Measurements from ENCODE around the gene PRKAG3.

PRKAG3 gene

DNA sequence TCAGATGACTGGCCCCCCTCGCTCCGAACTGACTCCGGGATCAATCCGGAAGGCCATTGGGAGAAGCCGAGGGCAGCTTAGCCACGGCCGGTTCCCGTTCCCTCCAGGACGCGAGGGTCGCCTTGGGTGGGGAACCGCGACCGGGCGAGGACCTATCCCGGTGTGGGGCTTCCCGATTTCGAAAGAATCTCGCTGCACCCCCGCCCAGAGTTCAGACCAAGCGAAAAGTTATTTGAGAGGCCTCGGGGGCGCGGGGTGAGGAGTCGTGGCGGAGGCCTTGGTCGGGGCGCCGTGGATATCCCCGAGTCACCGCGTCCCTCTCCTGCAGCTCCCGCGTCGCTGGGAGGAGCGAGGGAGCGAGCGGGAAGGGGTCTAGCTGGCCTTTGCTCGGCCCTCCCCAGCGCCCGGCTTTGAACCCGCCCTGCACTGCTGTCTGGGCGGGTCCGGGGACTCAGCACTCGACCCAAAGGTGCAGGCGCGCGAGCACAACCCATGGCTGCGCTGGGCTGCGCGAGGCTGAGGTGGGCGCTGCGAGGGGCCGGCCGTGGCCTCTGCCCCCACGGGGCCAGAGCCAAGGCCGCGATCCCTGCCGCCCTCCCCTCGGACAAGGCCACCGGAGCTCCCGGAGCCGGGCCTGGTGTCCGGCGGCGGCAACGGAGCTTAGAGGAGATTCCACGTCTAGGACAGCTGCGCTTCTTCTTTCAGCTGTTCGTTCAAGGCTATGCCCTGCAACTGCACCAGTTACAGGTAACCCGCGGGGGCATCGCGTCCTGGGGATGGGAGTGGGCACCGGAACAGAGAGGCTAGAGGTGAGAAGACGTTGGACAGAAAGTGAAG, 49.7 kb downstream of the PRKAG3 start, which contains the start of gene CYP27A1:
TSS of gene CYP27A1 (plus strand) at position 457 of the 837 bp plus-strand sequence. CDS start at position 493, 36 bp downstream.
- Histone ChIP-seq H3K79me2 (ENCODE audit: control insufficient read depth, insufficient read depth, low read length) (no peaks in the 10 kb centered on the region), H3K4ac (ENCODE audit: low read depth, low read length) (peak within 1 kb of the TSS; percentile 56), H3K36me3 (ENCODE audit: control insufficient read depth, insufficient read depth, low read length) (no peaks in the 10 kb centered on the region), H4K5ac (ENCODE audit: low read length) (no peak within 1 kb of the TSS), H3K4me3 (ENCODE audit: low read length) (peak within 1 kb of the TSS; percentile 86), H3K27ac (ENCODE audit: low read depth, low read length) (no peak within 1 kb of the TSS), H2BK5ac (ENCODE audit: low read length) (peak within 1 kb of the TSS; percentile 15), H3K27me3 (ENCODE audit: insufficient read depth, low read length, poor library complexity) (no peaks in the 10 kb centered on the region), H3K79me1 (ENCODE audit: low read length) (no peaks in the 10 kb centered on the region), H3K56ac (ENCODE audit: low read length) (peak within 1 kb of the TSS; percentile 97), H3K18ac (ENCODE audit: low read length) (peak within 1 kb of the TSS; percentile 98), H3K4me2 (ENCODE audit: low read length) (peak within 1 kb of the TSS; percentile 98), H4K8ac (ENCODE audit: low read depth, low read length) (peak within 1 kb of the TSS; percentile 97), H3K4me1 (ENCODE audit: control insufficient read depth, low read depth, low read length) (peaks cover 6% of the 10 kb centered on the region), H3K23ac (ENCODE audit: low read length) (peak within 1 kb of the TSS; percentile 74), H2AK5ac (ENCODE audit: low read length) (peak within 1 kb of the TSS; percentile 28), H2BK15ac (replicated peaks; ENCODE audit: low read depth) (no peak within 1 kb of the TSS), H2BK120ac (ENCODE audit: low read depth, low read length) (no peak within 1 kb of the TSS), H3K9ac (ENCODE audit: low read length) (peak within 1 kb of the TSS; percentile 89)
- no CpG with 5 or more reads among the region's 76 CpGs for WGBS (ENCODE audit: extremely low coverage, insufficient coverage, low lambda C conversion rate)
- DNase-seq, result peak; percentile 55

- Histone ChIP-seq H2AK5ac (ENCODE audit: low read length) (no peak overlapping the region), H3K18ac (ENCODE audit: low read length) (peak overlapping the region; percentile 98), H4K8ac (ENCODE audit: low read depth, low read length) (no peak overlapping the region), H3K4me1 (ENCODE audit: control insufficient read depth, low read depth, low read length) (peaks cover 6% of the 10 kb centered on the region), H2BK15ac (replicated peaks; ENCODE audit: low read depth) (no peak overlapping the region), H3K4ac (ENCODE audit: low read depth, low read length) (no peak overlapping the region), H3K9ac (ENCODE audit: low read length) (peak overlapping the region; percentile 89), H2BK120ac (ENCODE audit: low read depth, low read length) (no peak overlapping the region), H3K56ac (ENCODE audit: low read length) (peak overlapping the region; percentile 97), H3K27ac (ENCODE audit: low read depth, low read length) (no peak overlapping the region), H3K4me2 (ENCODE audit: low read length) (peak overlapping the region; percentile 98), H3K4me3 (ENCODE audit: low read length) (no peak overlapping the region), H4K5ac (ENCODE audit: low read length) (no peak overlapping the region), H3K23ac (ENCODE audit: low read length) (no peak overlapping the region), H3K36me3 (ENCODE audit: control insufficient read depth, insufficient read depth, low read length) (no peaks in the 10 kb centered on the region), H2BK5ac (ENCODE audit: low read length) (no peak overlapping the region), H3K79me1 (ENCODE audit: low read length) (no peaks in the 10 kb centered on the region), H3K27me3 (ENCODE audit: insufficient read depth, low read length, poor library complexity) (no peaks in the 10 kb centered on the region), H3K79me2 (ENCODE audit: control insufficient read depth, insufficient read depth, low read length) (no peaks in the 10 kb centered on the region)
- WGBS (ENCODE audit: extremely low coverage, insufficient coverage, low lambda C conversion rate), result no CpG with 5 or more reads among the region's 15 CpGs
- DNase-seq, result no peak
Measured at GRCh38 chr2:218780851-218781690, 50.5 kb downstream of the PRKAG3 start.

GRCh38 chr2:218780046-218780445, 51.6 kb downstream of the PRKAG3 start:
- H3K79me1 ChIP-seq (ENCODE audit: low read length), result no peaks in the 10 kb centered on the region
- no peak overlapping the region for H3K56ac ChIP-seq (ENCODE audit: low read length)
- peaks cover 6% of the 10 kb centered on the region for H3K4me1 ChIP-seq (ENCODE audit: control insufficient read depth, low read depth, low read length)
- no peak for DNase-seq
- H3K27me3 ChIP-seq (ENCODE audit: insufficient read depth, low read length, poor library complexity), result no peaks in the 10 kb centered on the region
- H3K18ac ChIP-seq (ENCODE audit: low read length), result no peak overlapping the region
- H3K23ac ChIP-seq (ENCODE audit: low read length), result no peak overlapping the region
- no peak overlapping the region for H4K8ac ChIP-seq (ENCODE audit: low read depth, low read length)
- no peak overlapping the region for H3K4me2 ChIP-seq (ENCODE audit: low read length)
- no peaks in the 10 kb centered on the region for H3K36me3 ChIP-seq (ENCODE audit: control insufficient read depth, insufficient read depth, low read length)
- no peak overlapping the region for H4K5ac ChIP-seq (ENCODE audit: low read length)
- H3K79me2 ChIP-seq (ENCODE audit: control insufficient read depth, insufficient read depth, low read length), result no peaks in the 10 kb centered on the region
- no peak overlapping the region for H2BK15ac ChIP-seq (replicated peaks; ENCODE audit: low read depth)
- no CpG with 5 or more reads among the region's 2 CpGs for WGBS (ENCODE audit: extremely low coverage, insufficient coverage, low lambda C conversion rate)
- no peak overlapping the region for H3K4ac ChIP-seq (ENCODE audit: low read depth, low read length)
- no peak overlapping the region for H2AK5ac ChIP-seq (ENCODE audit: low read length)
- H2BK5ac ChIP-seq (ENCODE audit: low read length), result no peak overlapping the region
- H2BK120ac ChIP-seq (ENCODE audit: low read depth, low read length), result no peak overlapping the region
- no peak overlapping the region for H3K4me3 ChIP-seq (ENCODE audit: low read length)
- H3K9ac ChIP-seq (ENCODE audit: low read length), result no peak overlapping the region
- H3K27ac ChIP-seq (ENCODE audit: low read depth, low read length), result no peak overlapping the region

GRCh38 chr2:218777276-218777990, 54.2 kb downstream of the PRKAG3 start:
- H3K9ac ChIP-seq (ENCODE audit: low read length), result no peak overlapping the region
- no peak overlapping the region for H3K4me2 ChIP-seq (ENCODE audit: low read length)
- H3K56ac ChIP-seq (ENCODE audit: low read length), result no peak overlapping the region
- no peaks in the 10 kb centered on the region for H3K27me3 ChIP-seq (ENCODE audit: insufficient read depth, low read length, poor library complexity)
- H4K5ac ChIP-seq (ENCODE audit: low read length), result no peak overlapping the region
- no CpG with 5 or more reads among the region's 9 CpGs for WGBS (ENCODE audit: extremely low coverage, insufficient coverage, low lambda C conversion rate)
- no peaks in the 10 kb centered on the region for H3K36me3 ChIP-seq (ENCODE audit: control insufficient read depth, insufficient read depth, low read length)
- no peak overlapping the region for H3K4me3 ChIP-seq (ENCODE audit: low read length)
- no peak overlapping the region for H3K23ac ChIP-seq (ENCODE audit: low read length)
- H3K4me1 ChIP-seq (ENCODE audit: control insufficient read depth, low read depth, low read length), result no peaks in the 10 kb centered on the region
- no peak overlapping the region for H2AK5ac ChIP-seq (ENCODE audit: low read length)
- H3K4ac ChIP-seq (ENCODE audit: low read depth, low read length), result no peak overlapping the region
- no peak overlapping the region for H2BK120ac ChIP-seq (ENCODE audit: low read depth, low read length)
- no peak overlapping the region for H3K27ac ChIP-seq (ENCODE audit: low read depth, low read length)
- H2BK5ac ChIP-seq (ENCODE audit: low read length), result no peak overlapping the region
- no peak for DNase-seq
- no peaks in the 10 kb centered on the region for H3K79me1 ChIP-seq (ENCODE audit: low read length)
- no peak overlapping the region for H3K18ac ChIP-seq (ENCODE audit: low read length)
- no peaks in the 10 kb centered on the region for H3K79me2 ChIP-seq (ENCODE audit: control insufficient read depth, insufficient read depth, low read length)
- no peak overlapping the region for H2BK15ac ChIP-seq (replicated peaks; ENCODE audit: low read depth)
- no peak overlapping the region for H4K8ac ChIP-seq (ENCODE audit: low read depth, low read length)

GRCh38 chr2:218776488-218776887, 55.1 kb downstream of the PRKAG3 start:
- Histone ChIP-seq H3K27ac (ENCODE audit: low read depth, low read length) (no peak overlapping the region), H3K36me3 (ENCODE audit: control insufficient read depth, insufficient read depth, low read length) (no peaks in the 10 kb centered on the region), H3K79me1 (ENCODE audit: low read length) (no peaks in the 10 kb centered on the region), H3K4ac (ENCODE audit: low read depth, low read length) (no peak overlapping the region), H3K4me1 (ENCODE audit: control insufficient read depth, low read depth, low read length) (no peaks in the 10 kb centered on the region), H2BK120ac (ENCODE audit: low read depth, low read length) (no peak overlapping the region), H3K9ac (ENCODE audit: low read length) (no peak overlapping the region), H3K4me2 (ENCODE audit: low read length) (no peak overlapping the region), H3K79me2 (ENCODE audit: control insufficient read depth, insufficient read depth, low read length) (no peaks in the 10 kb centered on the region), H3K4me3 (ENCODE audit: low read length) (no peak overlapping the region), H4K8ac (ENCODE audit: low read depth, low read length) (no peak overlapping the region), H3K27me3 (ENCODE audit: insufficient read depth, low read length, poor library complexity) (no peaks in the 10 kb centered on the region), H3K56ac (ENCODE audit: low read length) (no peak overlapping the region), H3K18ac (ENCODE audit: low read length) (no peak overlapping the region), H2BK5ac (ENCODE audit: low read length) (no peak overlapping the region), H4K5ac (ENCODE audit: low read length) (no peak overlapping the region), H2AK5ac (ENCODE audit: low read length) (no peak overlapping the region), H3K23ac (ENCODE audit: low read length) (no peak overlapping the region), H2BK15ac (replicated peaks; ENCODE audit: low read depth) (no peak overlapping the region)
- WGBS (ENCODE audit: extremely low coverage, insufficient coverage, low lambda C conversion rate), result no CpG with 5 or more reads among the region's 1 CpG
- no peak for DNase-seq

All from mesendoderm (in vitro differentiated cells).